Upper lobe of left lung (tissue), 6 donors: ENCODE results near the gene COASY. TPM values are rescaled to one million over a fixed set of nuclear protein-coding genes. Genes with fewer than 3 reads are reported as not detected.

ENCODE experiments used
- ATAC-seq, 2 donors: fragments of 200-7000 bp; cut with Tn5 transposase; one replicate each; pipeline ENCODE4 v1.9.1; 2022; ENCODE audit warnings: mild to moderate bottlenecking in 2 of 2, moderate library complexity in 2 of 2; ENCODE audit not compliant: low FRiP score in 2 of 2
- DNase-seq, 2 donors: peaks; one replicate each; pipeline ENCODE4 v3.0.0-alpha.2; 2019 to 2020
- H3K27ac ChIP-seq, 4 donors: fragments of 200-600 bp; sonication (generic); one replicate each; pipeline ENCODE4 v1.5.1; 2016 to 2019
- H3K27me3 ChIP-seq, 4 donors: fragments of 200-600 bp; sonication (generic); one replicate each; pipeline ENCODE4 v1.5.1; 2017 to 2019
- H3K36me3 ChIP-seq, 4 donors: fragments of 200-600 bp; sonication (generic); one replicate each; pipeline ENCODE4 v1.5.1; 2016 to 2019
- H3K4me1 ChIP-seq, 4 donors: fragments of 200-600 bp; sonication (generic); one replicate each; pipeline ENCODE4 v1.5.1; 2018 to 2019
- H3K4me3 ChIP-seq, 4 donors: fragments of 200-600 bp; sonication (generic); one replicate each; pipeline ENCODE4 v1.5.1; 2017 to 2019; ENCODE audit warnings: mild to moderate bottlenecking in 2 of 4, moderate library complexity in 1 of 4
- H3K9me3 ChIP-seq, 4 donors: fragments of 200-600 bp; sonication (generic); one replicate each; pipeline ENCODE4 v1.5.1; 2018 to 2019
- CTCF ChIP-seq, 6 experiments: fragments of 450-650 bp in 4 of 6; fragments of 200-600 bp in 2 of 6; sonication (generic) in 2 of 6; IDR thresholded peaks; one replicate each; pipeline ENCODE4 v1.5.1; 2016 to 2019; ENCODE audit warnings: antibody characterized with exemption in 6 of 6
- EP300 ChIP-seq, 4 donors: sonication (generic); formaldehyde crosslinking; IDR thresholded peaks; one replicate each; pipeline ENCODE4 v1.5.1; 2017; ENCODE audit warnings: antibody characterized with exemption in 4 of 4, control low read depth in 2 of 4
- POLR2A ChIP-seq, 4 donors: fragments of 450-650 bp; IDR thresholded peaks; one replicate each; pipeline ENCODE4 v1.5.1; 2016 to 2017; ENCODE audit warnings: antibody characterized with exemption in 4 of 4, mild to moderate bottlenecking in 2 of 4
- POLR2AphosphoS5 ChIP-seq, 2 donors: sonication (generic); formaldehyde crosslinking; IDR thresholded peaks; one replicate each; pipeline ENCODE4 v1.5.1; 2017; ENCODE audit warnings: antibody characterized with exemption in 2 of 2
- WGBS, 2 donors: methylation state at CpG; one replicate each; pipeline ENCODE4 v1.1.5; 2017 to 2018; 5-methylcytosine and 5-hydroxymethylcytosine counted together
- total RNA-seq, 6 donors: library from RNA; depleted of rRNA in 4 of 6; stranded (reverse); fragments of >200 nt in 4 of 6; gene quantifications; one replicate each; pipeline versions ENCODE4 v1.1.0 to v1.2.1, GENCODE V29; 2016 to 2021
- donor health status: DM: no; HTN: no; CAD: no; lungs with moderate emphysema.
- donor health status: DM: no; HTN: yes; CAD: no; lungs with severe emphysema.

The COASY gene
- total RNA-seq, 6 donors from 2014 or later: 34.7 to 71.1 (median 51.4) TPM

GRCh38 chr17:42526031-42526444 is 35.9 kb upstream of the COASY start:
- Histone ChIP-seq H3K27ac (peak overlapping the region in 2 of 4 donors; percentile 24 to 59), H3K9me3 (no peaks in the 10 kb centered on the region), H3K36me3 (peaks cover 0 to 23% (median 18%) of the 10 kb centered on the region in 4 donors), H3K4me3 (no peak overlapping the region), H3K27me3 (no peaks in the 10 kb centered on the region), H3K4me1 (peaks cover 30 to 61% (median 48%) of the 10 kb centered on the region in 4 donors)
- TF ChIP-seq POLR2A (IDR thresholded peaks at IDR 0.05) (no peak), POLR2AphosphoS5 (IDR thresholded peaks at IDR 0.05) (no peak), EP300 (IDR thresholded peaks at IDR 0.05) (no peak), CTCF (IDR thresholded peaks at IDR 0.05) (no peak)
- WGBS, 2 donors: 88 to 89% methylated on average over 6 of the region's 6 CpGs
- no peak for DNase-seq
- peak; percentile 60 to 67 for ATAC-seq

- Histone ChIP-seq H3K4me1 (peaks cover 17 to 58% (median 40%) of the 10 kb centered on the region in 4 donors), H3K36me3 (peaks cover 0 to 5% (median 2%) of the 10 kb centered on the region in 4 donors)
Measured at GRCh38 chr17:42527932-42528331, 34.0 kb upstream of the COASY start.

GRCh38 chr17:42529061-42529460 is 32.9 kb upstream of the COASY start:
- Histone ChIP-seq H3K27ac (no peak overlapping the region), H3K27me3 (no peaks in the 10 kb centered on the region), H3K4me3 (no peak overlapping the region), H3K36me3 (no peaks in the 10 kb centered on the region), H3K4me1 (peaks cover 16 to 57% (median 38%) of the 10 kb centered on the region in 4 donors), H3K9me3 (no peaks in the 10 kb centered on the region)
- no peak for DNase-seq
- TF ChIP-seq POLR2A (IDR thresholded peaks at IDR 0.05) (no peak), POLR2AphosphoS5 (IDR thresholded peaks at IDR 0.05) (no peak), EP300 (IDR thresholded peaks at IDR 0.05) (no peak), CTCF (IDR thresholded peaks at IDR 0.05) (no peak)
- no peak for ATAC-seq
- WGBS, 2 donors: 37 to 41% methylated on average over 3 of the region's 3 CpGs

More at GRCh38 chr17:42527932-42528331, 34.0 kb upstream of the COASY start:
- H3K27ac ChIP-seq: no peak overlapping the region
- no peak for TF ChIP-seq EP300 (IDR thresholded peaks at IDR 0.05)
- no peak for TF ChIP-seq POLR2AphosphoS5 (IDR thresholded peaks at IDR 0.05)
- no peak for TF ChIP-seq POLR2A (IDR thresholded peaks at IDR 0.05)
- TF ChIP-seq CTCF (IDR thresholded peaks at IDR 0.05): no peak
- no peak overlapping the region for H3K4me3 ChIP-seq
- ATAC-seq: no peak
- H3K27me3 ChIP-seq: no peaks in the 10 kb centered on the region
- DNase-seq: no peak
- H3K9me3 ChIP-seq: no peaks in the 10 kb centered on the region
- 90 to 91% methylated on average over 6 of the region's 6 CpGs for WGBS, 2 donors

- no peaks in the 10 kb centered on the region for H3K36me3 ChIP-seq
- peak overlapping the region in 3 of 4 donors; percentile 73 to 88 (median 85) for H3K27ac ChIP-seq
- DNase-seq (no peak), ATAC-seq (no peak)
- H3K4me3 ChIP-seq: no peak overlapping the region
- WGBS, 2 donors: 81% methylated on average over 2 of the region's 2 CpGs; no CpG with 5 or more reads in 1 of the 2 donors
- H3K4me1 ChIP-seq: peaks cover 22 to 62% (median 40%) of the 10 kb centered on the region in 4 donors
- TF ChIP-seq POLR2A (IDR thresholded peaks at IDR 0.05): no peak
- TF ChIP-seq CTCF (IDR thresholded peaks at IDR 0.05): no peak
- TF ChIP-seq POLR2AphosphoS5 (IDR thresholded peaks at IDR 0.05): no peak
- no peak for TF ChIP-seq EP300 (IDR thresholded peaks at IDR 0.05)
- H3K27me3 ChIP-seq: no peaks in the 10 kb centered on the region
- H3K9me3 ChIP-seq: no peaks in the 10 kb centered on the region
Measured at GRCh38 chr17:42530952-42531454, 30.9 kb upstream of the COASY start.
